T-helper 2 cell treated with Interferon-gamma antibody and Interleukin-4, amounts not matched to agents 100 ng/mL and 5 ng/mL, for 36 hours (primary cell): ENCODE results near the gene GLOD4. TPM values are rescaled to one million over a fixed set of nuclear protein-coding genes. Genes with fewer than 3 reads are reported as not detected.
"Not testable (repeated sequence)": the region's sequence is repeated elsewhere in the genome, so short reads cannot be mapped to it uniquely, and the experiment has no call there.

Experiments used
- intact Hi-C: fragments of 100-400 bp; cut with micrococcal nuclease; formaldehyde crosslinking; loops from one replicate; pipeline ENCODE4 v1.15.1; 2023
- total RNA-seq: library from RNA; stranded (reverse); gene quantifications from 2 replicates; pipeline ENCODE4 v1.2.3, GENCODE V29; 2022

GLOD4 gene
- total RNA-seq, 1 donor from 2014 or later: 60.5 TPM

DNA sequence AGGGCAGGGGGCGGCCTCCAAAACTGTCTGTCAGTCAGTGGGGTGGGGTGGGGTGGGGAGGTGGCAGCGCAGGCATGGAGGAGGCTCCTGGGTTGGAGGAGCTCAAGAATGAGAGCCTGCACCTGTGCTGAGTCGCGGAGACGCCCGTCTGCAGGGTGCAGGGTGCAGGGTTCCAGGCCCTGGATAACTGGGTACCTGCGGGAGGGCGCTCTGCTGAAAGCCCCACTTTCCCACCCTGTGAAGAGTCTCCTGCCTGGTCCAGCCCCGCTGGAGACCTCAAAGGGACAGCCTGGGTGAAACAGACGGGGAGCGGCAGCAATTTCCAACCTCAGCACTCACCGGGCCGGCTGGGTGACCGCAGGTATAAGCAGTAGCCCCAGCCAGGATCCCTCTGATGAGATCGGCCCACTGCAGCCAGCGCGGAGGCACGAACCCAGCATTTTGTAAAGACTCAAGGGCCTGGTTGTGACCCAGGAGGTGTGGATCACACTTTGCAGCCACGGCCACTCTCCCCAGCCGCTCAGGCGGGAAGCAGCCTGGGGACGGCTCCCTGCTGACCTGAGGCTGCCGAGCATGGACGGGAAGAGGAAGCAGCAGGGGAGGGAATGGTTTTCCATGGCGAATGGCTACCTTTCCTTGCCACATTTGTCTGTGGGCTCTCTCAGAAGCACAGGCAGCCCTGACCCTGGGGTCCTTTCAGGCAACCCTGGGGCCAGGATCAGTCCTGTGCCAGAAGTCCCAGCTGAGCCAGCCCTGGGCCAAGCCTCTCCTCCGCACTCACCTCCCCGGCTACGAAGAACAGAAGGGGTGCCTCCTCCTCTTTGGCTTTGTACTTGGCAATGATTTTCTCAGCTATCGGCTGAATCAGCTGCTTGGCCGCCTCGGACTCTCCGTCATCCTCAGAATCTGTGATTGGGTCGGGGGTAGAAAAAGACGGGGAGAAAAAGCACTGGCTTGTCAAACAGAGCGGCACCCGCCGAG lies 21.1 kb upstream of the GLOD4 start:
- intact Hi-C loops: no loop called here

DNA sequence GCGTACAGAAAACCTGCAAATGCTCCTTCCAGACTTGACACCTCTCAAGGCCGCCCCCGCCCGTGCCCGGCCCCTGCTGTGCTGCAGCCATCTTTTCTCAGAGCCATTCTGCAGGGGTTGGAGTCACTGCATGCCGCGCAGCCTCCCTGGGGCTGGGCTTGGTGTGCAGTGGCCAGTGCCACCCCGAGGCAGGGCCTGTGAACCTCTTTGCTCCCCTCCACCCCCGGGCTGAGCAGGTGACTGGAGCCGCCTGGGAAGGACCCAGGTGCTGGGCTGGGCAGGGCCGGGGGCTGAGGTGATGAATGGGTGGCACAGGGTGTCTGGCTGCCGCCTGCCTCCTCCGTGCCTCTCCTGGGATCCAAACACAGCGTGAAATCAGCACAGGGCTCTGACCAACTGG lies 20.4 kb upstream of the GLOD4 start:
- intact Hi-C loops: no loop called here

DNA sequence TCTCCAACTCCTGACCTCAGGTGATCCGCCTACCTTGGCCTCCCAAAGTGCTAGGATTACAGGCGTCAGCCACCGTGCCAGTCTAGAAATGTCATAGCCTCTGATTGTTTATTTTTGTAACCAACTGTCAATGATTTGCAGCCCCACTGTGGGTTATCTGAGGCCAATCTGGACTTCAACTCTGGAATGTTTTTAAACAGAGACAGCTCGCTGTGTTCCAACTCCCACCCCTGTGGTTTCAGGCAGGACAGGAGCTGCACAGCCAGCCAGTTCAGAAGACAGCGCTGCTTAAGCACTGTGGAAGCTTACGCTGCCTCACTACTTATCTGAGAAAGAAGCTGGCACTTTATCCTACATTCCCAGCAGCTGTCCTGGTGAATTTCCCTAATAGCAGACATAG lies 19.6 kb upstream of the GLOD4 start:
- intact Hi-C loops: no loop called here

DNA sequence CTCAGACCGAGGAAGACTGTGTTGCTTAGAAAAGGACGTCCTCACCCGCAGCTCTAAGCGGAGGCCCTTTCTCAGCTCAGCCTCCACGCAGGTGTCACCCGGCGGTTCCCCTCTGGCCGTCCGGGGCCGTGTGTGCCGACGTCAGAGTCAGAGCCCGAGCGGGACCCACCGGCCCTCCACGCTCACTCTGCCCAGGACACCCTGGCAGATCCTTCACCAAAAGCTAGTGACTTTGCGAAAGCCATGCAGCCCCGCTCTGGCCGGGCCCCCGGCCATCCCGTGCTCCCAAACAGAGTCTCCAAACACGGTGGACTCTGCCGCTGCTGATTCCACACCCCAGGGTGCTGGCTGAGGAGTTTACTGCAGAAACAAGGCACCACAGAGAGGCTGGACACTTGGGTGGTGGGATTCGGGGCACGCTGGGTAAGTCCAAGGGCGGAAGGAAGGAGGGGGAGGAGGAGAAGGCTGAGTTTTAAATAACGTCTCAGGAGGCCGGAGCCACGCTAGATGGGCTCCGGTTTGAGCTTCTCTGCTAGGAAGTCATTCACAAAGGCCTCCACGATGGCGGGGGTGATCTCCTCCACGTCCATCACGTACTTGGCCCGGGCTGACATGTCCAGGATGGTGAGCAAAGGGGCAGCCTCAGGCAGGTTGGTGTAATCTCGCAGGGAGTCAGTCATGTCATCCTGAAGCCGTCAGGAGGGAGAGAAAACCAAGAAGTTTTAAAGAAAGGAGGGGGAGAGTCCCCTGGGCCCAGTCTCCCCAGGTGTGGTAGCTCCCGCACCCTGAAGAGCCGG lies 18.6 kb upstream of the GLOD4 start:
- intact Hi-C loops: no loop called here

DNA sequence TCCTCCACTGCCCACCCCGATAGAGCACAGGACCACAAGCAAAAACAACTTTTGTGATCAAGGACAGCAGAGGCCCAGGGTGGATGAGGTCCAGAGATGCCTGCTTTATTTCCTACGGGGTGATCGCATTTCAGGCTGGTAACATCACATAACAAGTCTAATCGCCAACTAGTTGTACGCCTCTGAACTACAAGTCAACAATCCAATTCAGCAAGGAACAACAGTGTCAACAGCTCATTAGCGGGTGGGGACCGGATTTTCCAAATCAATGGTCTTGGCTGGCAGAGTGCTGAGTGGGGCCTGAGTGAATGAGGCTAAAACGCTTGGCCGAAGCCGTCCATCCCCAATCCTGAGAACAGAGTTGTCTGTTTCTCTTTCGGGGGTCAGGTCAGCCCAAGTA lies 17.2 kb upstream of the GLOD4 start:
- intact Hi-C loops: no loop called here

DNA sequence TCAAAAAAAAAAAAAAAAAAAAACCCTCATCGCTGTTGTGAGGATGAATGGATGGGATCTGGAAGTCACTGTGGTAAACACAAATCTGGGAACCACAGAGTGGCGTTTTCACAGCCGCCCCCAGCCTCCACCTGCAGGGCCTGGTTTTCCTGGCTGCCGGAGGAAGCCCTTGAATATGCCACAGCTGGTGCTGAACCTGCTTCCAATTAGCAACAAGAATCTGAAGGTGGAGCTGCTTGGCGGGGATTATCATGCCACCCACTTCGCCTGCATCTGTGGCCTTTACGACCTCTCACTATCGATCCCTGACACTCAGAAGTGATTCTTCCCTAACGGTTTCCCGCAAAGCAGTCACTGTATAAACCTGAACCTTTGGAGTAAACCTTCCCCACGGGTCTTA lies 16.2 kb upstream of the GLOD4 start:
- intact Hi-C loops: no loop called here

DNA sequence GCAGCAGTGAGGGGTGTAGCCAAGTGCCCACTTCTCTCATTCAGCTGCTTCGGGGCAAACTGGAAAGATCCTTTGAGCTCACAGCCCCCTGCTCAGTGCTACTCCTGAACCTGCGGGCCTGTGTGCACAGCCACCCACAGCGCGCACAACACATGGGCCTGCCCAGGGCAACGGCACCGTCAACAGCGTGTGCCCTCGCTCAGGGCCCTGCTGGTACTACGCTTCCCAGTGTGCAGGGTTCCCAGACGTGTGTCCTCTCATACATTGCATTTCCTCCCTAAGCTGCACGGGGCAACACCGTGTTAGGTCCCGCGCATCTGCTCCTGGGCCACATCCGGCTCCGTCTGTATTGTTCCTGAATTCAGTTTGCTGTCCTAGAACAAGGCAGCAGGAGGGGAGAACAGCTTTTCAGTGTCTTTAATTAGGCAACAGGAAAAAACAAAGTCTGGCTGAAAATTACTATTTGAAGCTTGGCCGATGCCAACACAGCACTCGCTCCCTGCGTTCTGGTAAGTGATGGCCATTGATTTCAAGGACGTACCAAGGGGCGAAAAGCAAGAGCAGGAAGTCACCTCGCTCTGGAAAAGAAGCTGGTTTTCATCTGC lies 15.3 kb upstream of the GLOD4 start:
- intact Hi-C loops: no loop called here

DNA sequence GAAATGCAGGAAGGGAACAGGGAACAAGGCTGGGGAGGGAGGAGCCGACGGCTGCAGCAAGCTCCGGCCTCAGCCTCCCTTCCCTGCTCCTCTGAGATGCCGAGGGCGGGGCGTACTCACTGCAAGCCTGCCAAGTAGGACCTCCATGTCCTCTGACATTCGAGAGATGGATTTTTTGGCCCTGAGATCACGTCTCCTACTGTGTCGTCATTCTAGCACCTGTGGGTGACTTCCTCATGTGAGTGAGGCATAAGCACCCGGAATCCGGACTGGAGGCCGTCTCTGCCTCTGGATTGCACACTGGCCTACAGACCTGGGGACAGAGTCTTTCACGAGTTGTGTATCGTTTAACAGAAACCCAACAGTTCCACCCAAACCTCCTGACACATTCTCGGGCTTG lies 14.5 kb upstream of the GLOD4 start:
- intact Hi-C loops: no loop called here

DNA sequence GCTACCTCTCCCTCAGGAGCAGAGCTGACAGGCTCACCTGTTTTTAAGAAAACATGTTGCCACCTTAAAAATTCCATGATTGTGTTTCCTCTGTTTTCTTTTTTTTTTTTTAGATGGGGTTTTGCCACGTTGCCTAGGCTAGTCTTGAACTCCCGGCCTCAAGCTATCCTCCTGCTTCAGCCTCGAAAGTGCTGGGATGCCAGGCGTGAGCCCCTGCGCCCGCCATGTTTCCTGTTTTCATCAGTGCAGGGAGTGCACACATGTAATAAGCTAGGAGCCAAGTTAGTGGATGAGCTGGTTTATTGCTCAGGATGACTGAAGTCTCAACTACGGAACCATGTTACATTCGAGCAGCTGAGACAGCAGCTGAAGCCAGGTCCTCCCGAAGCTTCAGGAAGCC lies 13.6 kb upstream of the GLOD4 start:
- intact Hi-C loops: loop anchor here (1.0 kb wide), 1 partner anchor 186 kb away; no protein-coding TSS in a partner anchor

DNA sequence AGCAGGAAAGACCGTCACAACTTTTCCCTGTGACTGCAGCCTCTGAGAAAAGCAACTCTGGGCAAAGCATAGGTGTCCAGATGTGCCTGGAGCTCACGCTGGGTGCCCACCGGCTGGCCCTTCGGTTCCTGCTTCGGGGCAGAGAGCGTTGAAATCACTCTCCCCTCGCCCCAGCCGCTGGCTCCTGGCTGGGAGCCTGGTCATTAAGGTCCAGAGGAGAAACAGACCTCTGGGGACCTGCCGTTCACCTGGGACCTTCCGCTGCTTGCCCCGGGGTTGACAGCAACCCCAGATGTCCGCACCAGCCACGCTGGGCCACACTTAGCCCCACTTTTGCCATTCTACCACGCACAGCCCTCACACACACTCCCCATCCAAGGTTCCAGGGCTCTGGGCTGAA lies 13.2 kb upstream of the GLOD4 start:
- intact Hi-C loops: loop anchor here (1.0 kb wide), 1 partner anchor 186 kb away; no protein-coding TSS in a partner anchor

DNA sequence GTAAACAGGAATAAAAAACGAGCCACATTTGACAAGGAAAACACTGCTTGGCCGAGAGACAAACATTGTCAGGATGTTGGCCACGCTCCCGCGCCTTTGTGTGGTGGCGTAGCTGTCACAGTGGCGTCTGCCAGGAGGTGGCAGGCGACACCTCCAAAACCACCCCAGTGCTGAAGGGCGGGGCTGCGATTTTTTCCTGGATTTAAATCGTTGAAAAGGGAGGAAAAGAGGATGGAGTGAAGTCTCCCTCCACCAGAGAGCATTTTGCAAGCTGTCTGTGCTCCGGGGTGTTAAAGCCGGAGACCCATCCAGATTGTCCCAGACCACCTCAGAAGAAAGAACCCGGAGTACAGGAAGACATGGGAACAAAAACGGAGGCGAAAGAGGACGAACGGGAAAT lies 12.8 kb upstream of the GLOD4 start:
- intact Hi-C loops: loop anchor here (1.0 kb wide), 1 partner anchor 186 kb away; no protein-coding TSS in a partner anchor

DNA sequence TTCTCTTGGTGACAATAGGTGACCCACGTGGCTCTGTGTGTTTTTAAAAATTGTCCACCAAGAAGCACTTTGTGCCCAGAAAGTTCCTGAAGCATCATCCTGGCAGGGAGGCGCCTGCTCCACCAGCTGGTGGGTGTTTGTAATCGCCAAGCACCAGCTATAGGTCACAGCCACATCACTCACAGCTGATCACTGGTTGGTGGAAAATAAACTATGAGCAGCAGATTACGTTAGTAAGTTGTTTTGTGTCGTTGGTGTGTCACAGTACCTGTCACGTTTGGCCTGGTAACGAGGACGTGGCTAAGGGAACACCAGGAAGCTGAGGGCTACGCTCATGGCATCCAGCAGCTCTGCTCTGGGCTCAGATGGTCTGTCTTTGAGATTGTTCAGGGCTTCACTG lies 10.2 kb upstream of the GLOD4 start:
- intact Hi-C loops: no loop called here

DNA sequence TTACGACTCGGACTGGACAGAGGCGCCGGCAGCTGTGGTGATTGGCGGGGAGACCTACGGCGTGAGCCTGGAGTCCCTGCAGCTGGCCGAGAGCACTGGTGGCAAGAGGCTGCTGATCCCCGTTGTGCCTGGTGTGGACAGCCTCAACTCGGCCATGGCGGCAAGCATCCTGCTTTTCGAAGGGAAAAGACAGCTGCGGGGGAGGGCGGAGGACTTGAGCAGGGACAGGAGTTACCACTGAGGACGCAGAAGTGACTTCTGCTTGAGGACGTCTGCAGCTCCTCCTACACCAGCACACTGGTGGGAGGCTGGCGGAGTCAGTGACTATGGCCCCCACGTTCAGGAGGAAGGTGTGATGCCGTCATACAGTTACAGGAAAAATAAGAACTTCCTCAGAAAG lies 9.7 kb upstream of the GLOD4 start:
- intact Hi-C loops: no loop called here

DNA sequence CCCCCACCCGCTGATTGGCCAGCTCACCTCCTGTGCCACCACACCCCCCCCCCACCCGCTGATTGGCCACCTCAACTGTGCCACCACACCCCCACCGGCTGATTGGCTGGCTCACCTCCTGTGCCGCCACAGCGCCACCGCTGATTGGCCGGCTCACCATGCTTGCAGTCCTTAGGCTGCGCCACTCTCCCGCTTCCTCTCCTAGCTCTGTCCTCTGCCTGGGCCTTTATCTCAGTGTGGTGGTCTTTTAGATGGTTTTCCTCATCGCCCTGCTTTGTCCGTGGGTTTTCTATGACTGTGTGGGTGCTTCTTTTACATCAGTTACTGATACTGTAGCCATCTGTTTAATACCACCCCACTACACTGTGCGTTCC lies 8.8 kb upstream of the GLOD4 start:
- intact Hi-C loops: not testable (repeated sequence)

DNA sequence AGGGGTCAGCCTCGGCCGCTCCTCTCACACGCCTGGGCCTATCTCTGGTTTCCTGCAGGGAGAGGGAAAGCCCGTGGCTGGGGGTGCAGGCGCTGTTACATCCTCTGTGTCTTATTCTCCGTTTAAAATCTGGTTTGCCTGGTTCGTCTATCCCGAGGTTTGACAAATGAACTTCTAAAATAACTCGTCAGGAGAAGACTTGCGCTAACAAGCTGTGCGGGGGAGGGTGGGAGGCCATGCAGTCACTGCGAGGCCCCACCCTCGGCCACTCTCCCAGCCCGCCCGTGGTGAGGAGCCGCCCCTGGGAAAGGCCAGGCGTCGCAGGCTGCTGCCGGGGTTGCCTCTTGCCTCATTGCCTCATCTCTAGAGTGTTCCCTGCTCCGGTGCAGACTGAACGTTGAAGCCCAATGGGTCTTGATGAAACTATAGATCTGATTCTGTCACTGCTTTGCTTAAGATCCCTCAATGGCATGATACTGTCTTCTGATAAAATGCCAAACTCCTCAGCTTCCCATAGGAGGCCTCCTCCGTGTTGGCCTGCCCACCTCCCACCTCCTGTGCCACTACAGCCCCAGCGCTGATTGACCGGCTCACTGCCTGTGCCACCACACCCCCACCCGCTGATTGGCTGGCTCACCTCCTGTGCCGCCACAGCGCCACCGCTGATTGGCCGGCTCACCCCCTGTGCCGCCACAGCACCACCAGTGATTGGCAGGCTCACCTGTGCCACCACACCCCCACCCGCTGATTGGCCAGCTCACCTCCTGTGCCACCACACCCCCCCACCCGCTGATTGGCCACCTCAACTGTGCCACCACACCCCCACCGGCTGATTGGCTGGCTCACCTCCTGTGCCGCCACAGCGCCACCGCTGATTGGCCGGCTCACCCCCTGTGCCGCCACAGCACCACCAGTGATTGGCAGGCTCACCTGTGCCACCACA lies 8.1 kb upstream of the GLOD4 start:
- intact Hi-C loops: not testable (repeated sequence)

DNA sequence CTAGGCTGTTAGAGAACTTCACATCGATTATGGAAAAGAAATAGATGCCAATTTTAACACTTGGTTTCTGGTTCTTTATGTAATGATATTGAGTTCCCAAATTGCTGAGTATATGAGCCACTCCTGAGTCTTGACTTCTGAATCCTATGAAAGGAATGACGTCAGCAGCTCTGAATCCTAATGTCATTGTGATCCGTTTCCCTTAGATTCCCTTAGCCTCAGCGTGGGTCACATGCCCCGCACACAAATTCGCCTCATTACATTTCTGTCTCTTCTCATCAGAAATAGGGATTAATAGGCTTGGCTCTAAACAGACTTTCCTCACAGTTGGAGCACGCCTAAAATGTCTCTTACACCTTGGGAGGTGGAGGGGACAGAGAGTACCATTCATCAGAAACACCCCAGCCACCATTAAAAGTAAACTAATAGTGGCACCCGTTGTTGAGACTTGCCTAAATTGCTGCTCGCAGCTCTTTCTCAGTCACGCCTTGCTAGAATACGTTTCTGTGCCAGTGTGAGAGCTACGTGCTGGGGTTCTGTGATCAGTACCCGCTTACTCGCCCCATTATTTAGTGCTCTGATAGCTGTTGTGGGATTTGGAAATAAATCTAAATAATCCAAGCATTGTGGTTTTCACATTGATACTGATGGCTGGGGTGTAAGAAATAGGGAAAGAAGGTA lies 7.2 kb upstream of the GLOD4 start:
- intact Hi-C loops: no loop called here

DNA sequence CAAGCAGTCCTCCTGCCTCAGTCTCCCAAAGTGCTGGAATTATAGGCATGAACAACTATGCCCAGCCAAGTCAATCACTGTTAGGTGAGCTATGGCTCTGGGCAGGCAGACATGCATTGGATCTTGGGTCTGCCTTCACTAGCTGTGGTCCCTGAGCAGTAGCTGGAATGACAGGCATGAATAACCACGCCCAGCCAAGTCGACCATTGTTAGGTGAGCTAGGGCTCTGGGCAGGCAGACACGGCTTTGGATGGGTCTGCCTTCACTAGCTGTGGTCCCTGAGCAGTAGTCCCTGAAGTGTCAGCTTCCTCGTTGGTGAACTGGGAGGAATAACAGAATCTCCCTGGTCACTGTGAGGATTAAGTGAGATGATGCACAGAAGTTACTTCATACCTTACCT lies 6.5 kb upstream of the GLOD4 start:
- intact Hi-C loops: no loop called here

DNA sequence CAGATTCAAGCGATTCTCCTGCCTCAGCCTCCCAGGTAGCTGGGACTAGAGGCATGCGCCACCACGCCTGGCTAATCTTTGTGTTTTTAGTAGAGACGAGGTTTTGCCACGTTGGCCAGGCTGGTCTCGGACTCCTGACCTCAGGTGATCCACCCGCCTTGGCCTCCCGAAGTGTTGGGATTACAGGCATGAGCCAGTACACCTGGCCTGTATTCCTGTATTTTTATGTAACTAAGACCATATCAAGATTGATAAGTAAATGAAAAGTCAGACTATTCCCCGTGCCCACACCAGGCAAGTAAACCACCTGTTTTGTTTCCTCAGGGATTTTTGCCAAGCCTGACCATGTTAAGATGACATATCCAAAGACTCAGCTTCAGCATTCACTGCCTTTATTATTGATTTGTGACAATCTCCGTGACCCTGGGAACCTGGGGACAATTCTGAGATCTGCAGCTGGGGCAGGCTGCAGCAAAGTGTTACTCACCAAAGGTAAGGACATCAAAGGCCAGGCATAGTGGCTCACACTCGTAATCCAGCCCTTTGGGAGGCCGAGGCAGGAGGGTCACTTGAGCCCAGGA lies 5.7 kb upstream of the GLOD4 start:
- intact Hi-C loops: no loop called here

DNA sequence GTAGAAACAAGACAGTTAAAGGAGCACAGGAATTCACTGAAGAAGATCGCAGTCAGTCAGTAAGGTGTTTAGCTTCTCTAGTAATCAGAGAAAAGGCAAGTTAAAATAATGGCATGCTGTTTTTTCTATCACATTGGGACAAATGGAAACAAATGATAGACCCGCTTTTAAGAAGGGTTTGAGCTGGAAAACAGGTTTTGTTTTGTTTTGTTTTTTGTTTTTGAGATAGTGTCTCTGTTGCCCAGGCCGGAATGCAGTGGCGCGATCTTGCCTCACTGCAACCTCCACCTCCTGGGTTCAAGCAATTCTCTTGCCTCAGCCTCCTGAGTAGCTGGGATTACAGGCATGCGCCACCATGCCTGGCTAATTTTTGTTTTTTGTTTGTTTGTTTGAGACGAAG lies 3.8 kb upstream of the GLOD4 start:
- intact Hi-C loops: not testable (repeated sequence)

DNA sequence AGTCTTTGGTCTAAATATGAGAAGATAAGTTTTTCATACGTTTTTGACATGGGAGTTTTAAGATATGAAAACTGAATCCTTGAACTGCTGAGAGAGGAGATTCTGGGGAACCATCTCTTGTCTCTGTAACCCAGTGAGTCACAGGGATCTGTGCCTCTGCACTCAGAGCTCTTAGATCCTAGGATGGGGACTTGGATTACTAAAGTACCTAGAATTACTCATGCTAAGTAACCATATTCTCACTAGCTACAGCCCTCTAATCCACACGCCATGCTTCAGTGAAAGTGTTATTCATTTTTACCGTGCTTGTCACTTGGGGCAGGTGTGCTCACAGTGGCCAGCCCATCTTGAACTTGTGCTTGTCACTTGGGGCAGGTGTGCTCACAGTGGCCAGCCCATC lies 2.1 kb upstream of the GLOD4 start:
- intact Hi-C loops: no loop called here
